HEK293 (cell line): Measurements from ENCODE around the gene ALS2CL.

Experiments
- CTCF ChIA-PET: fragments of 350-600 bp; formaldehyde crosslinking; extraction: SDS; loops from one replicate; lab custom pipeline; 2021; ENCODE audit warnings: antibody characterized with exemption; lab: Yijun Ruan, JAX
- POLR2A ChIA-PET: fragments of 300-600 bp; formaldehyde crosslinking; extraction: SDS; loops from one replicate; lab custom pipeline; 2020; ENCODE audit warnings: antibody characterized with exemption, inconsistent platforms; lab: Yijun Ruan, JAX
- H3K27ac ChIP-seq: fragments of 200-500 bp; sonication (Bioruptor generic); 2 replicates; pipeline ENCODE4 v1.5.1; 2014; ENCODE audit warnings: low read depth, low read length, control low read depth, inconsistent platforms; ENCODE audit errors: extremely low read depth
- H3K36me3 ChIP-seq, 2 experiments: fragments of 200-500 bp in 1 of 2; sonication (Bioruptor generic) in 1 of 2; 1 replicate in 1 of 2; 2 replicates in 1 of 2; pipeline ENCODE4 v1.5.1; 2014 to 2017; ENCODE audit warnings: inconsistent platforms in 2 of 2, low read length in 2 of 2; ENCODE audit not compliant: control insufficient read depth in 2 of 2, insufficient read depth in 1 of 2
- H3K4me1 ChIP-seq: fragments of 200-500 bp; sonication (Bioruptor generic); 2 replicates; pipeline ENCODE4 v1.5.1; 2014; ENCODE audit warnings: mild to moderate bottlenecking, low read length, inconsistent platforms; ENCODE audit not compliant: control insufficient read depth, insufficient read depth
- H3K4me3 ChIP-seq: 2 replicates; pipeline ENCODE4 v1.5.1; 2011; ENCODE audit warnings: low read depth, mild to moderate bottlenecking, control low read depth, low read length, moderate library complexity
- H3K9me3 ChIP-seq: fragments of 200-500 bp; sonication (Bioruptor generic); 2 replicates; pipeline ENCODE4 v1.5.1; 2014; ENCODE audit warnings: low read depth, low read length, inconsistent platforms; ENCODE audit not compliant: control insufficient read depth, insufficient read depth
- EGR2 ChIP-seq: fragments of 450-650 bp; formaldehyde crosslinking; IDR thresholded peaks from 2 replicates; pipeline ENCODE4 v1.5.1; 2016; ENCODE audit warnings: low read depth, missing biosample characterization, missing genetic modification characterization
- GLIS1 ChIP-seq: fragments of 450-650 bp; formaldehyde crosslinking; IDR thresholded peaks from 2 replicates; pipeline ENCODE4 v1.5.1; 2016; ENCODE audit warnings: missing biosample characterization, missing genetic modification characterization
- HOXA7 ChIP-seq: sonication (generic); formaldehyde crosslinking; IDR thresholded peaks from 2 replicates; pipeline ENCODE4 v1.8.1; 2022; ENCODE audit warnings: missing genetic modification reagents, borderline replicate concordance
- RBAK ChIP-seq: fragments of 450-650 bp; formaldehyde crosslinking; IDR thresholded peaks from 2 replicates; pipeline ENCODE4 v1.5.1; 2016; ENCODE audit warnings: missing biosample characterization, missing genetic modification characterization
- SCRT1 ChIP-seq: fragments of 450-650 bp; formaldehyde crosslinking; IDR thresholded peaks from 2 replicates; pipeline ENCODE4 v1.5.1; 2016; ENCODE audit warnings: missing biosample characterization, missing genetic modification characterization, borderline replicate concordance
- ZBTB17 ChIP-seq: fragments of 450-650 bp; formaldehyde crosslinking; IDR thresholded peaks from 2 replicates; pipeline ENCODE4 v1.5.1; 2016; ENCODE audit warnings: missing biosample characterization, missing genetic modification characterization
- ZBTB8A ChIP-seq: fragments of 450-650 bp; formaldehyde crosslinking; IDR thresholded peaks from 2 replicates; pipeline ENCODE4 v1.5.1; 2016; ENCODE audit warnings: missing biosample characterization, missing genetic modification characterization
- ZNF2 ChIP-seq: fragments of 450-650 bp; formaldehyde crosslinking; IDR thresholded peaks from 2 replicates; pipeline ENCODE4 v1.5.1; 2016; ENCODE audit warnings: missing biosample characterization, missing genetic modification characterization
- ZNF24 ChIP-seq: fragments of 450-650 bp; formaldehyde crosslinking; IDR thresholded peaks from 2 replicates; pipeline ENCODE4 v1.5.1; 2016; ENCODE audit warnings: missing biosample characterization, missing genetic modification characterization
- ZNF248 ChIP-seq: fragments of 450-650 bp; formaldehyde crosslinking; IDR thresholded peaks from 2 replicates; pipeline ENCODE4 v1.5.1; 2017; ENCODE audit warnings: missing biosample characterization, missing genetic modification characterization
- ZNF335 ChIP-seq: fragments of 450-650 bp; formaldehyde crosslinking; conservative IDR thresholded peaks from 2 replicates; pipeline ENCODE4 v1.5.1; 2016; ENCODE audit warnings: missing biosample characterization, missing genetic modification characterization
- ZNF561 ChIP-seq: fragments of 450-650 bp; IDR thresholded peaks from 2 replicates; pipeline ENCODE4 v1.5.1; 2018; ENCODE audit warnings: missing biosample characterization, missing genetic modification characterization, borderline replicate concordance
- ZNF600 ChIP-seq: fragments of 450-650 bp; formaldehyde crosslinking; IDR thresholded peaks from 2 replicates; pipeline ENCODE4 v1.5.1; 2016; ENCODE audit warnings: missing biosample characterization, missing genetic modification characterization
- ZNF777 ChIP-seq: fragments of 450-650 bp; formaldehyde crosslinking; IDR thresholded peaks from 2 replicates; pipeline ENCODE4 v1.5.1; 2017; ENCODE audit warnings: missing biosample characterization, missing genetic modification characterization, borderline replicate concordance
- TF ChIP-seq, protein P1 (sequence below): fragments of 450-650 bp; formaldehyde crosslinking; IDR thresholded peaks from 2 replicates; pipeline ENCODE4 v1.5.1; 2016; ENCODE audit warnings: missing biosample characterization, missing genetic modification characterization
- TF ChIP-seq, protein P2 (sequence below): fragments of 450-650 bp; formaldehyde crosslinking; IDR thresholded peaks from 2 replicates; pipeline ENCODE4 v1.5.1; 2016; ENCODE audit warnings: missing biosample characterization, missing genetic modification characterization
- TF ChIP-seq, protein P3 (sequence below): fragments of 450-650 bp; formaldehyde crosslinking; IDR thresholded peaks from 2 replicates; pipeline ENCODE4 v1.5.1; 2016; ENCODE audit warnings: missing biosample characterization, missing genetic modification characterization, borderline replicate concordance
- TF ChIP-seq, protein P4 (sequence below): fragments of 450-650 bp; formaldehyde crosslinking; IDR thresholded peaks from 2 replicates; pipeline ENCODE4 v1.5.1; 2016; ENCODE audit warnings: missing biosample characterization, missing genetic modification characterization

ALS2CL gene

DNA sequence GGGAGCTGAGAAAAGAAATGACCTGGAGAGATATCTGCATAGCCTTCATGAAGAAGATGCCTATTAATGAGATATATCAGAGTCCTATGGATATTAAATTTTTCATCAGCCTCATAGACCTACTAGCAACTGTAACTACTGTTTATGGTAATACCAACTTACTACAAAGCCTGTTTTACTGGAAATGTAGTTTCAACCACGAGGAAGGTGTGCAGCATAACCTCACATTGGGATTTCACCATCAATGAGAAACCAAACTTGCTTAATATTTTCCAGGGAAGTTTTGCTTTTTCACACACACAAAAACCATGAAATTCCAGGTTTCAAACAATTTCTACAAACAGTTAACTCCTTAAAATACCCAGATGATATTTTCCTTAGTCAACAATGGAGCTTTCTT, 49.8 kb downstream of the ALS2CL start:
- POLR2A ChIA-PET: no interaction called here
- no peaks in the 10 kb centered on the region for H3K4me1 ChIP-seq

DNA sequence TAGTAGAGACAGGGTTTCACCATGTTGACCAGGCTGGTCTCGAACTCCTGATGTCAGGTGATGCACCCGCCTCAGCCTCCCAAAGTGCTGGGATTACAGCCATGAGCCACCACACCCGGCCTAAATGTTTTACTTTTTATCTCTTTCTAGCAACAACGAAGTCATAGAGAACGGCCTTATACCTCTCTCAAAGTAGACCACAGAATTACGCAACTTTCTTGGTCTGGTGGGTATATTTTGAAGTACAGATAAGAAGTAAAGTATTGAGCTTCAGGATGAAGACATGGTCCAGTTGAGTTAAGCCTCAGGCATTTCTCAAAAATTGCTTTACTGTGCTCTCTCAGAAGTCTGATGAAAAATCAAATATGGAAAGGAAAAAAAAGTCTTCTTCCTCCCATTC, 50.5 kb downstream of the ALS2CL start:
- Histone ChIP-seq H3K36me3 (no peaks in the 10 kb centered on the region), H3K27ac (no peak overlapping the region), H3K4me3 (no peak overlapping the region), H3K4me1 (no peaks in the 10 kb centered on the region), H3K9me3 (no peaks in the 10 kb centered on the region)
- ChIA-PET CTCF (no interaction called here), POLR2A (no interaction called here)
- TF ChIP-seq, protein P1, sequence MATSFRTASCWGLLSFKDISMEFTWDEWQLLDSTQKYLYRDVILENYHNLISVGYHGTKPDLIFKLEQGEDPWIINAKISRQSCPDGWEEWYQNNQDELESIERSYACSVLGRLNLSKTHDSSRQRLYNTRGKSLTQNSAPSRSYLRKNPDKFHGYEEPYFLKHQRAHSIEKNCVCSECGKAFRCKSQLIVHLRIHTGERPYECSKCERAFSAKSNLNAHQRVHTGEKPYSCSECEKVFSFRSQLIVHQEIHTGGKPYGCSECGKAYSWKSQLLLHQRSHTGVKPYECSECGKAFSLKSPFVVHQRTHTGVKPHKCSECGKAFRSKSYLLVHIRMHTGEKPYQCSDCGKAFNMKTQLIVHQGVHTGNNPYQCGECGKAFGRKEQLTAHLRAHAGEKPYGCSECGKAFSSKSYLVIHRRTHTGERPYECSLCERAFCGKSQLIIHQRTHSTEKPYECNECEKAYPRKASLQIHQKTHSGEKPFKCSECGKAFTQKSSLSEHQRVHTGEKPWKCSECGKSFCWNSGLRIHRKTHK (tag by site-specific recombination): no peak
- no peak for TF ChIP-seq RBAK
- TF ChIP-seq ZBTB8A (tag by site-specific recombination): no peak
- TF ChIP-seq ZNF248 (tag by site-specific recombination): no peak
- TF ChIP-seq, protein P2, sequence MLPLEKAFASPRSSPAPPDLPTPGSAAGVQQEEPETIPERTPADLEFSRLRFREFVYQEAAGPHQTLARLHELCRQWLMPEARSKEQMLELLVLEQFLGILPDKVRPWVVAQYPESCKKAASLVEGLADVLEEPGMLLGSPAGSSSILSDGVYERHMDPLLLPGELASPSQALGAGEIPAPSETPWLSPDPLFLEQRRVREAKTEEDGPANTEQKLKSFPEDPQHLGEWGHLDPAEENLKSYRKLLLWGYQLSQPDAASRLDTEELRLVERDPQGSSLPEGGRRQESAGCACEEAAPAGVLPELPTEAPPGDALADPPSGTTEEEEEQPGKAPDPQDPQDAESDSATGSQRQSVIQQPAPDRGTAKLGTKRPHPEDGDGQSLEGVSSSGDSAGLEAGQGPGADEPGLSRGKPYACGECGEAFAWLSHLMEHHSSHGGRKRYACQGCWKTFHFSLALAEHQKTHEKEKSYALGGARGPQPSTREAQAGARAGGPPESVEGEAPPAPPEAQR (tag by site-specific recombination): no peak
- TF ChIP-seq ZNF777 (tag by site-specific recombination): no peak
- no peak for TF ChIP-seq ZNF561 (tag by site-specific recombination)
- TF ChIP-seq, protein P3, sequence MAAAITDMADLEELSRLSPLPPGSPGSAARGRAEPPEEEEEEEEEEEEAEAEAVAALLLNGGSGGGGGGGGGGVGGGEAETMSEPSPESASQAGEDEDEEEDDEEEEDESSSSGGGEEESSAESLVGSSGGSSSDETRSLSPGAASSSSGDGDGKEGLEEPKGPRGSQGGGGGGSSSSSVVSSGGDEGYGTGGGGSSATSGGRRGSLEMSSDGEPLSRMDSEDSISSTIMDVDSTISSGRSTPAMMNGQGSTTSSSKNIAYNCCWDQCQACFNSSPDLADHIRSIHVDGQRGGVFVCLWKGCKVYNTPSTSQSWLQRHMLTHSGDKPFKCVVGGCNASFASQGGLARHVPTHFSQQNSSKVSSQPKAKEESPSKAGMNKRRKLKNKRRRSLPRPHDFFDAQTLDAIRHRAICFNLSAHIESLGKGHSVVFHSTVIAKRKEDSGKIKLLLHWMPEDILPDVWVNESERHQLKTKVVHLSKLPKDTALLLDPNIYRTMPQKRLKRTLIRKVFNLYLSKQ: no peak
- TF ChIP-seq HOXA7 (CRISPR knock-in tag): no peak
- no peak for TF ChIP-seq ZNF24

More for the DNA sequence above, 49.8 kb downstream of the ALS2CL start:
- CTCF ChIA-PET: no interaction called here
- TF ChIP-seq ZNF2 (tag by site-specific recombination) (no peak), SCRT1 (tag by site-specific recombination) (no peak), EGR2 (no peak), GLIS1 (tag by site-specific recombination) (no peak), ZNF335 (tag by site-specific recombination) (no peak), ZNF561 (tag by site-specific recombination) (no peak)
- TF ChIP-seq, protein P4, sequence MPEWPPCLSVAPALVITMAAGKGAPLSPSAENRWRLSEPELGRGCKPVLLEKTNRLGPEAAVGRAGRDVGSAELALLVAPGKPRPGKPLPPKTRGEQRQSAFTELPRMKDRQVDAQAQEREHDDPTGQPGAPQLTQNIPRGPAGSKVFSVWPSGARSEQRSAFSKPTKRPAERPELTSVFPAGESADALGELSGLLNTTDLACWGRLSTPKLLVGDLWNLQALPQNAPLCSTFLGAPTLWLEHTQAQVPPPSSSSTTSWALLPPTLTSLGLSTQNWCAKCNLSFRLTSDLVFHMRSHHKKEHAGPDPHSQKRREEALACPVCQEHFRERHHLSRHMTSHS (tag by site-specific recombination): no peak
- Histone ChIP-seq H3K4me3 (no peak overlapping the region), H3K9me3 (no peaks in the 10 kb centered on the region), H3K27ac (no peak overlapping the region), H3K36me3 (no peaks in the 10 kb centered on the region)

DNA sequence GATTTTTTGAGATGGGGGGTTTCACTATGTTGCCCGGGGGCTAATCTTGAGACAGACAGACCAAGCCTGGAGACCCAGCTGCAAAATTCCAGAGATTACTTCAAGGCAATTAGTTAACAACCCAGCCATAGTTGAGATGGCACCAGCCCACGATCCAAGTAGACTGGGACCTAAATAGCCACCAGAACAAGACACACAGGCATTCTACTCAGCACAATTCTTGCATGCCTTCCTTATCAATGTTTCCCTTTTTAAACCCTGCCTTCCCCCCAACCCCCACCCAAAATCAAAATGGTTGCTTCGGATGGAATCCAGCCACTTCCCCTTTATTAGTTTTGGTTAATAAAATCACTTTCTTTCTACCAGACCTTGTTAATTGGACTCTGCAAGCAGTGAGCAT, 52.6 kb downstream of the ALS2CL start:
- TF ChIP-seq ZNF600 (tag by site-specific recombination) (no peak), ZBTB17 (no peak)
- Histone ChIP-seq H3K4me3 (no peak overlapping the region), H3K36me3 (no peaks in the 10 kb centered on the region), H3K4me1 (no peaks in the 10 kb centered on the region), H3K27ac (no peak overlapping the region), H3K9me3 (no peaks in the 10 kb centered on the region)
- ChIA-PET POLR2A (no interaction called here), CTCF (interaction anchor here (0.5 kb wide), 1 partner anchor 128 kb away, joined by 3 read pairs; no protein-coding TSS in a partner anchor)
